Midbrain (tissue), 1 donor: ENCODE results near the gene C2orf42.
"Not testable (repeated sequence)": the region's sequence is repeated elsewhere in the genome, so short reads cannot be mapped to it uniquely, and the experiment has no call there.

Experiments used
- DNase-seq: peaks from one replicate; lab custom pipeline; 2025; lab: John Stamatoyannopoulos, UW

The C2orf42 gene

GRCh38 chr2:70190418-70191243 lies at the start of gene C2orf42:
C2orf42 (minus strand) TSS chr2:70191019; CDS start chr2:70181985, 9,034 bp downstream.
- peak; percentile 97 for DNase-seq

- DNase-seq, result no peak
These were observed 49.8 kb upstream of the C2orf42 start for GRCh38 chr2:70240599-70240998.

- no peak for DNase-seq
These were observed 43.1 kb upstream of the C2orf42 start for GRCh38 chr2:70233926-70234325.

GRCh38 chr2:70226781-70227180 lies 36.0 kb upstream of the C2orf42 start:
- DNase-seq, result no peak

GRCh38 chr2:70223305-70223704 lies 32.5 kb upstream of the C2orf42 start:
- DNase-seq, result not testable (repeated sequence)

GRCh38 chr2:70214953-70215549 lies 24.2 kb upstream of the C2orf42 start:
- no peak for DNase-seq

GRCh38 chr2:70214365-70214764 lies 23.5 kb upstream of the C2orf42 start:
- DNase-seq, result no peak

GRCh38 chr2:70212298-70212932 lies 21.6 kb upstream of the C2orf42 start:
- no peak for DNase-seq

- no peak for DNase-seq
These were observed 20.8 kb upstream of the C2orf42 start for GRCh38 chr2:70211595-70211994.

- no peak for DNase-seq
These were observed 13.6 kb upstream of the C2orf42 start for GRCh38 chr2:70204452-70204851.

GRCh38 chr2:70203086-70203485 lies 12.3 kb upstream of the C2orf42 start:
- DNase-seq, result no peak

GRCh38 chr2:70202236-70202806 lies 11.5 kb upstream of the C2orf42 start:
- DNase-seq, result no peak

GRCh38 chr2:70201831-70202230 lies 11.0 kb upstream of the C2orf42 start:
- no peak for DNase-seq

GRCh38 chr2:70201225-70201768 lies 10.5 kb upstream of the C2orf42 start:
- no peak for DNase-seq

- no peak for DNase-seq
These were observed 8.6 kb upstream of the C2orf42 start for GRCh38 chr2:70199320-70199864.

GRCh38 chr2:70192516-70192915 lies 1.7 kb upstream of the C2orf42 start:
- DNase-seq, result no peak

GRCh38 chr2:70191244-70191735 lies 471 bp upstream of the C2orf42 start:
- DNase-seq, result no peak

GRCh38 chr2:70188460-70188859 lies 2.4 kb downstream of the C2orf42 start:
- no peak for DNase-seq

- DNase-seq, result not testable (repeated sequence)
These were observed 3.6 kb downstream of the C2orf42 start for GRCh38 chr2:70187170-70187569.

- no peak for DNase-seq
These were observed 8.1 kb downstream of the C2orf42 start for GRCh38 chr2:70182689-70183088.

GRCh38 chr2:70181363-70181956 lies 9.4 kb downstream of the C2orf42 start:
- DNase-seq, result no peak
